ENCODE data around the gene NCKAP5. TPM values are rescaled to one million over a fixed set of nuclear protein-coding genes. Genes with fewer than 3 reads are reported as not detected.

NCKAP5 gene
- total and polyA plus RNA-seq, 4 donors, result 0.57 to 2.8 (median 2.4) TPM

DNA sequence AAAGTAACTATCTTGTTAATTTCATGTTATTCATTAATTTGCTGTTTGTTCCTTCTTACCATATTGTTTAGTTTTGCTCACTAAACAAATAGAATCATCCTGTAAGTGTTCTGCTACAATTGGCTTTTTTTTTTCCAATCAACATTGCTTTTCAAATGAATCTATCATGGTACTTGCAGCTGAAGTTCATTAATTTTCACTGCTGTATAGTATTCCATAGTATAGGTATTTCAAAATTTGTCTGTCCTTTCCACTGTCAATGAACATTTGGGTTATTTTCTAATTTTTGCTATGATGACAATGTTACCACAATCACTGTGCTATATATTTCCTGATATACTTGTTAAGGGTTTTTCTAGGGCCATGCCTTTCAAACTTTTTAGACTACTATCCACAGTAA is 809.3 kb downstream of the NCKAP5 start:
- TF ChIP-seq JUND (IDR thresholded peaks at IDR 0.05) (no peak), GABPA (IDR thresholded peaks at IDR 0.05 in 1 of 2, conservative IDR thresholded peaks at IDR 0.05 in 1 of 2) (no peak), TAF1 (conservative IDR thresholded peaks at IDR 0.05) (no peak), SP1 (IDR thresholded peaks at IDR 0.05) (no peak), CTCF (IDR thresholded peaks at IDR 0.05; ENCODE audit: low read depth, low read length, missing input control) (no peak), EGR1 (IDR thresholded peaks at IDR 0.05; ENCODE audit: low read depth in 2 of 2) (no peak), NR2F2 (IDR thresholded peaks at IDR 0.05) (no peak), HNF4A (conservative IDR thresholded peaks at IDR 0.05) (no peak)
- TF ChIP-seq, protein P1, sequence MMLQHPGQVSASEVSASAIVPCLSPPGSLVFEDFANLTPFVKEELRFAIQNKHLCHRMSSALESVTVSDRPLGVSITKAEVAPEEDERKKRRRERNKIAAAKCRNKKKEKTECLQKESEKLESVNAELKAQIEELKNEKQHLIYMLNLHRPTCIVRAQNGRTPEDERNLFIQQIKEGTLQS (IDR thresholded peaks at IDR 0.05), result no peak
- TF ChIP-seq, protein P2, sequence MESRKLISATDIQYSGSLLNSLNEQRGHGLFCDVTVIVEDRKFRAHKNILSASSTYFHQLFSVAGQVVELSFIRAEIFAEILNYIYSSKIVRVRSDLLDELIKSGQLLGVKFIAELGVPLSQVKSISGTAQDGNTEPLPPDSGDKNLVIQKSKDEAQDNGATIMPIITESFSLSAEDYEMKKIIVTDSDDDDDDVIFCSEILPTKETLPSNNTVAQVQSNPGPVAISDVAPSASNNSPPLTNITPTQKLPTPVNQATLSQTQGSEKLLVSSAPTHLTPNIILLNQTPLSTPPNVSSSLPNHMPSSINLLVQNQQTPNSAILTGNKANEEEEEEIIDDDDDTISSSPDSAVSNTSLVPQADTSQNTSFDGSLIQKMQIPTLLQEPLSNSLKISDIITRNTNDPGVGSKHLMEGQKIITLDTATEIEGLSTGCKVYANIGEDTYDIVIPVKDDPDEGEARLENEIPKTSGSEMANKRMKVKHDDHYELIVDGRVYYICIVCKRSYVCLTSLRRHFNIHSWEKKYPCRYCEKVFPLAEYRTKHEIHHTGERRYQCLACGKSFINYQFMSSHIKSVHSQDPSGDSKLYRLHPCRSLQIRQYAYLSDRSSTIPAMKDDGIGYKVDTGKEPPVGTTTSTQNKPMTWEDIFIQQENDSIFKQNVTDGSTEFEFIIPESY (IDR thresholded peaks at IDR 0.05), result no peak
- DNase-seq (ENCODE audit: low spot score), result no peak
- no peak overlapping the region for H3K4me3 ChIP-seq (ENCODE audit: low read depth in 1 of 3, low read length in 3 of 3)
- no peaks in the 10 kb centered on the region for H3K27me3 ChIP-seq (ENCODE audit: control insufficient read depth in 4 of 4, insufficient read depth in 4 of 4, low read length in 3 of 4)
- no peaks in the 10 kb centered on the region for H3K9me3 ChIP-seq (ENCODE audit: control insufficient read depth in 4 of 4, low read length in 3 of 4)
- H3K27ac ChIP-seq (ENCODE audit: low read depth in 1 of 2, low read length in 2 of 2), result no peak overlapping the region
- no peaks in the 10 kb centered on the region for H3K4me1 ChIP-seq (ENCODE audit: control insufficient read depth in 4 of 4, insufficient read depth in 4 of 4, low read length in 3 of 4)
- no peak overlapping the region for H3K9ac ChIP-seq (ENCODE audit: low read depth in 1 of 2, low read length in 2 of 2)
- no peaks in the 10 kb centered on the region for H3K36me3 ChIP-seq (ENCODE audit: control insufficient read depth in 4 of 4, insufficient read depth in 3 of 4, low read depth in 1 of 4, low read length in 3 of 4)

DNA sequence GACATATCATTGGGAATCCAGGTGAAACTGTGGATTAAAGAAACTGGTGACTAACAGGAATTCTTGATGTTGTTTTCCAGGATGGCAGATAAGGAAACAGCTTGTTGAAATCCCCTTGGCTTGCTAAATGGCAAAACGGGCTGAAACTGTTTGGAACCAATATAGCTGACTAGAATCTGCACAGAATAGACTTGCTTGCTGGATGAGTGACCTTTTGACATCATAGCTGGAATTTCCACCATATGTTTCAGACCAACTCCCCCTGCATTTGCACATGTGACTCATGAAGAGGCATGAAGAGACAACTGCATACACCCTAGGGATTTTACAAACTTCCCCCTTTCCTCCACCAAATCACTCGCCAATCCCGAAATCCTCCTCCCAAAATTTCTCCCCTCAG is 810.6 kb downstream of the NCKAP5 start:
- Histone ChIP-seq H3K36me3 (ENCODE audit: control insufficient read depth in 4 of 4, insufficient read depth in 3 of 4, low read depth in 1 of 4, low read length in 3 of 4) (no peaks in the 10 kb centered on the region), H3K9me3 (ENCODE audit: control insufficient read depth in 4 of 4, low read length in 3 of 4) (no peaks in the 10 kb centered on the region), H3K4me1 (ENCODE audit: control insufficient read depth in 4 of 4, insufficient read depth in 4 of 4, low read length in 3 of 4) (no peaks in the 10 kb centered on the region), H3K27ac (ENCODE audit: low read depth in 1 of 2, low read length in 2 of 2) (no peak overlapping the region), H3K27me3 (ENCODE audit: control insufficient read depth in 4 of 4, insufficient read depth in 4 of 4, low read length in 3 of 4) (no peaks in the 10 kb centered on the region), H3K4me3 (ENCODE audit: low read depth in 1 of 3, low read length in 3 of 3) (no peak overlapping the region), H3K9ac (ENCODE audit: low read depth in 1 of 2, low read length in 2 of 2) (no peak overlapping the region)
- DNase-seq (ENCODE audit: low spot score), result no peak
- WGBS, result 78% methylated on average over 3 of the region's 3 CpGs
- TF ChIP-seq NR2F2 (IDR thresholded peaks at IDR 0.05), result no peak
- TF ChIP-seq JUND (IDR thresholded peaks at IDR 0.05), result no peak
- TF ChIP-seq SP1 (IDR thresholded peaks at IDR 0.05), result no peak
- no peak for TF ChIP-seq HNF4A (conservative IDR thresholded peaks at IDR 0.05)
- TF ChIP-seq FOXA1 (IDR thresholded peaks at IDR 0.05), result no peak
- TF ChIP-seq TAF1 (conservative IDR thresholded peaks at IDR 0.05), result no peak
- no peak for TF ChIP-seq GABPA (IDR thresholded peaks at IDR 0.05 in 1 of 2, conservative IDR thresholded peaks at IDR 0.05 in 1 of 2)
- TF ChIP-seq EGR1 (IDR thresholded peaks at IDR 0.05; ENCODE audit: low read depth in 2 of 2), result no peak
- TF ChIP-seq CTCF (IDR thresholded peaks at IDR 0.05; ENCODE audit: low read depth, low read length, missing input control), result no peak
- no peak for TF ChIP-seq HNF4G (IDR thresholded peaks at IDR 0.05)
- no peak for TF ChIP-seq FOXA2 (IDR thresholded peaks at IDR 0.05)
- TF ChIP-seq, protein P2 (IDR thresholded peaks at IDR 0.05), result no peak
